Measurements from ENCODE around the gene CWF19L1. TPM values are rescaled to one million over a fixed set of nuclear protein-coding genes. Genes with fewer than 3 reads are reported as not detected.

The CWF19L1 gene
- total RNA-seq, 1 donor from 2014 or later: 16.8 TPM

DNA sequence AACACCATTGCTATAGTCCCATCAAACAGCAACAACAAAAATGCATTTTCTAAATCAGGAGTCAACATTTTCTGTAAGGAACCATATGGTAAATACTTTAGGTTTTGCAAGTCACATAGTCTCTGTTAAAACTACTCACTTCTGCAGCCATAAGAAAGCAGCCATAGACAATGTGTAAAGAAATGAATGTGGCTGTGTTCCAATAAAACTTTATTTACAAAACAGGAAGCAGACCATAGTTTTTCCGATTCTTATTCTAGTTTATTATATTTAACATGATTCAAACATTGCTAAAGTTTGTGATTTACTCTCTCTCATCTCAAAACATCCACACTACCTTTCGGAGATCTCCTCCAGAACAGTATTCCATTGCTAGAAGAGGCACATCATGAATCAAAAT lies 44.9 kb downstream of the CWF19L1 start:
- intact Hi-C loops (cut with DNase I): no loop called here
- H3K4me1 ChIP-seq: no peaks in the 10 kb centered on the region
- DNase-seq (no peak), ATAC-seq (no peak)
- H3K27me3 ChIP-seq: no peaks in the 10 kb centered on the region
- peaks cover 83% of the 10 kb centered on the region for H3K36me3 ChIP-seq
- no peaks in the 10 kb centered on the region for H3K9me3 ChIP-seq
- no peak overlapping the region for H3K4me3 ChIP-seq
- no peak overlapping the region for H3K27ac ChIP-seq
- TF ChIP-seq, protein P1, sequence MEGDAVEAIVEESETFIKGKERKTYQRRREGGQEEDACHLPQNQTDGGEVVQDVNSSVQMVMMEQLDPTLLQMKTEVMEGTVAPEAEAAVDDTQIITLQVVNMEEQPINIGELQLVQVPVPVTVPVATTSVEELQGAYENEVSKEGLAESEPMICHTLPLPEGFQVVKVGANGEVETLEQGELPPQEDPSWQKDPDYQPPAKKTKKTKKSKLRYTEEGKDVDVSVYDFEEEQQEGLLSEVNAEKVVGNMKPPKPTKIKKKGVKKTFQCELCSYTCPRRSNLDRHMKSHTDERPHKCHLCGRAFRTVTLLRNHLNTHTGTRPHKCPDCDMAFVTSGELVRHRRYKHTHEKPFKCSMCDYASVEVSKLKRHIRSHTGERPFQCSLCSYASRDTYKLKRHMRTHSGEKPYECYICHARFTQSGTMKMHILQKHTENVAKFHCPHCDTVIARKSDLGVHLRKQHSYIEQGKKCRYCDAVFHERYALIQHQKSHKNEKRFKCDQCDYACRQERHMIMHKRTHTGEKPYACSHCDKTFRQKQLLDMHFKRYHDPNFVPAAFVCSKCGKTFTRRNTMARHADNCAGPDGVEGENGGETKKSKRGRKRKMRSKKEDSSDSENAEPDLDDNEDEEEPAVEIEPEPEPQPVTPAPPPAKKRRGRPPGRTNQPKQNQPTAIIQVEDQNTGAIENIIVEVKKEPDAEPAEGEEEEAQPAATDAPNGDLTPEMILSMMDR (IDR thresholded peaks at IDR 0.05): no peak

DNA sequence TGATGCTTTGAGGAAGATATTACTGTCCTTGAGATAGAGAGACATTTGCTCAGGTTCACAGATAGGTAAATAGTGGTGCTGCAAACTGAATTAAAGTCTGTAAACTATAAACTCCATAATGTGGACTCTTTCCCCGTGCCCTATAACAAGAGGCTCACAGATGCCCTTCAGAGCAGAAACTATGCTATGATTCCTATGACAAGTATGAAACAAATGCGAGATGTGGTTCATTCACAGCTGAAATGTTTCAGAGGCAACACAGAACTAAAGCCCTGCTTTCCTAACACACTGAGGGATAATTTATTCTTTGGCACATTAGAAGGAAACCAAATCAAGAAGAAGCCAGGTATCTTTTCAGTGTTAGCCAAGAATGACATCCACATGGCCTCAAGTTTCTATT lies 51.4 kb downstream of the CWF19L1 start:
- ATAC-seq: no peak
- no peak for DNase-seq
- intact Hi-C loops (cut with DNase I): no loop called here
- Histone ChIP-seq H3K27ac (no peak overlapping the region), H3K9me3 (no peaks in the 10 kb centered on the region), H3K27me3 (no peaks in the 10 kb centered on the region), H3K36me3 (peaks cover 88% of the 10 kb centered on the region), H3K4me1 (no peaks in the 10 kb centered on the region), H3K4me3 (no peak overlapping the region)
- TF ChIP-seq, protein P1 (IDR thresholded peaks at IDR 0.05): no peak

DNA sequence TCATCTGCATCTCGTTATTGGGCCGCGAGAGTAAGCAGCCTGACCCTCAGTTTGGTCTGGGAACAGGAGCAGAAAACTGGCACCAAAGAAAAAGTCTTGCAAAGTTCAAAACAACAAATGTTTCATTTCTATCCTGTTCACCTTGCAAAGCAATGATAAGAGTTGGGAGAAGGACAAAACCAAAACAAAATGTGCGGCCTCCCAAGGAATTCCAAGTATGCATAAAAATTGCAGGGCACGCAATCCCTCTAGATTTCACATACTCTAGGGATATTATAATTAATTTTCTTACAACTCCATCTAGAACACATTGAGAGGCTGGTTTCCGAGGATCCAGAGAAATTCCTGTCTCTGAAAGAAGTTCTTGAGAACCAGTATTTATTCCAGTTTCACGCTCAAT lies 58.1 kb downstream of the CWF19L1 start:
- H3K27me3 ChIP-seq: no peaks in the 10 kb centered on the region
- H3K4me1 ChIP-seq: no peaks in the 10 kb centered on the region
- H3K27ac ChIP-seq: no peak overlapping the region
- no peak for ATAC-seq
- intact Hi-C loops (cut with DNase I): no loop called here
- TF ChIP-seq, protein P1 (IDR thresholded peaks at IDR 0.05): no peak
- DNase-seq: no peak
- H3K36me3 ChIP-seq: peaks cover 81% of the 10 kb centered on the region
- H3K4me3 ChIP-seq: no peak overlapping the region
- H3K9me3 ChIP-seq: no peaks in the 10 kb centered on the region

DNA sequence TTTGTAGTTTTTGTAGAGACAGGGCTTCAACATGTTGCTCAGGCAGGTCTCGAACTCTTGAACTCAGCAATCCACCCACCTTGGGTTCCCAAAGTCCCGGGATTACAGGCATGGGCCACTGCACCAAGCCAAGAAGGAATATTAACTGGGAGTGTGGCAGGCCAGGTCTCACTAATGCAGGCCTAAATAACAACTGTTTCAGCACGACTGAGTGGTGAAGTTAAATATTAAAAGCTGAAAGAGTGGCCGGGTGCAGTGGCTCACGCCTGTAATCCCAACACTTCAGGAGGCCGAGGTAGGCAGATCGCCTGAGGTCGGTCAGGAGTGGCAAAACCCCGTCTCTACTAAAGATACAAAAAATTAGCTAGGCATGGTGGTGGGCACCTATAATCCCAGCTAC lies 59.2 kb downstream of the CWF19L1 start:
- intact Hi-C loops (cut with DNase I): no loop called here
- no peaks in the 10 kb centered on the region for H3K27me3 ChIP-seq
- ATAC-seq: no peak
- DNase-seq: no peak
- H3K9me3 ChIP-seq: no peaks in the 10 kb centered on the region
- peaks cover 81% of the 10 kb centered on the region for H3K36me3 ChIP-seq
- no peak overlapping the region for H3K27ac ChIP-seq
- TF ChIP-seq, protein P1 (IDR thresholded peaks at IDR 0.05): no peak
- H3K4me1 ChIP-seq: no peaks in the 10 kb centered on the region
- H3K4me3 ChIP-seq: no peak overlapping the region

DNA sequence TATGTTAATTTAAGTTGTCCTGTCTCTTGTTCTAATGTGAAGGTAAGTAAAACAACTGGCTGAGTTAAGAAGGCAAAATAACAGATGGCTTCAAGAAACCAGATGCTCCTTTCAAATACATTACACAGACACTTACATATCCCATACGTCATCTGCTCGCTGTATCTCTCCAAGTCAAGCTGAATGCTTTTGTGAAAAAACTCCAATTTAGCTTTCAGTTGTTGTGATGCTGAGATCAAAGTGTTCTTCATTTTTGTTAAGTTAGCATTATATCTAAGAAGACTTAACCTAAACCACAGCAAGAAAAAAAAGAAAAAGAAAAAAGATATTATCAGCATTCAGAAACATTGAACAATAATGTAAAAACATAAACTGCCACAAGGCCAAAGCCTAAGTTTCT lies 63.1 kb downstream of the CWF19L1 start:
- DNase-seq: no peak
- Histone ChIP-seq H3K27ac (no peak overlapping the region), H3K4me3 (no peak overlapping the region), H3K4me1 (no peaks in the 10 kb centered on the region), H3K27me3 (no peaks in the 10 kb centered on the region), H3K36me3 (peaks cover 95% of the 10 kb centered on the region), H3K9me3 (no peaks in the 10 kb centered on the region)
- intact Hi-C loops (cut with DNase I): no loop called here
- ATAC-seq: no peak
- TF ChIP-seq, protein P1 (IDR thresholded peaks at IDR 0.05): no peak

DNA sequence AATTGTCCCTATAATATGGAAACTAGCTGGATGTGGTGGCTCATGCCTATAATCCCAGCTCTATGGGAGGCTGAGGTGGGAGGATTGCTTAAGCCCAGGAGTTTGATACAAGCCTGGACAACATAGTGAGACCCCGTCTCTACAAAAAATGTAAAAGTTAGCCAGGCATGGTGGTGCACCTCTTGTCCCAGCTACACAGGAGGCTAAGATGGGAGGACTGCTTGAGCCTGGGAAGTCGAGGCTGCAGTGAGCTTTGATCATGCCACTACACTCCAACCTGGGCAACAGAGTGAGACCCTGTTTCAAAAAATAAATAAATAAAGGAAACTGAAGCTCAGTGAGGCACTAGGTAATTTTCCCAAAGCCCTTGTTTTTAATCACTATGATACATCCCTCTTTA lies 65.9 kb downstream of the CWF19L1 start:
- Histone ChIP-seq H3K36me3 (peaks cover 92% of the 10 kb centered on the region), H3K9me3 (no peaks in the 10 kb centered on the region), H3K27me3 (no peaks in the 10 kb centered on the region), H3K4me1 (no peaks in the 10 kb centered on the region), H3K27ac (no peak overlapping the region), H3K4me3 (no peak overlapping the region)
- no peak for ATAC-seq
- DNase-seq: no peak
- TF ChIP-seq, protein P1 (IDR thresholded peaks at IDR 0.05): no peak
- intact Hi-C loops (cut with DNase I): no loop called here

Data from upper lobe of right lung (tissue), 1 donor.